ENCODE results near the gene COL18A1.

DNA sequence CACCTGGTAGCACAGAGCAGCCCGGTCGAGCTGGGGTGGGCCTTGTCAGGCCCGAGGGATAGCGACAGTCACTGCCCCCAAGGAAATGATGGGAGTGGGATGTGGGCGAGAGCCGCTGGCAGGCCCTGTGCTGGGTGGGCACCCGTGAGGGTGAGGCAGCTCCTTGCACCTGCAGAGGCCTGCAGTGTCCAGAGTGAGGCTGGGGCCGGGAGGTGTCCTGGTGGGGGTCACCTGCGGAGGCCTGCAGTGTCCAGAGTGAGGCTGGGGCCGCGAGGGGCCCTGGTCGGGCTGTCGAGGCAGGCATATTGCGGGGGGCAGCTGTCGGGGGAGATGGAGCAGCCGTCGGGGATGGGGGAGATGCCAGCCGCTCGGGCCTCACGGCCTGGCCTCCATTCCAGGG lies 87.8 kb downstream of the COL18A1 start:
- TF ChIP-seq, protein P1, sequence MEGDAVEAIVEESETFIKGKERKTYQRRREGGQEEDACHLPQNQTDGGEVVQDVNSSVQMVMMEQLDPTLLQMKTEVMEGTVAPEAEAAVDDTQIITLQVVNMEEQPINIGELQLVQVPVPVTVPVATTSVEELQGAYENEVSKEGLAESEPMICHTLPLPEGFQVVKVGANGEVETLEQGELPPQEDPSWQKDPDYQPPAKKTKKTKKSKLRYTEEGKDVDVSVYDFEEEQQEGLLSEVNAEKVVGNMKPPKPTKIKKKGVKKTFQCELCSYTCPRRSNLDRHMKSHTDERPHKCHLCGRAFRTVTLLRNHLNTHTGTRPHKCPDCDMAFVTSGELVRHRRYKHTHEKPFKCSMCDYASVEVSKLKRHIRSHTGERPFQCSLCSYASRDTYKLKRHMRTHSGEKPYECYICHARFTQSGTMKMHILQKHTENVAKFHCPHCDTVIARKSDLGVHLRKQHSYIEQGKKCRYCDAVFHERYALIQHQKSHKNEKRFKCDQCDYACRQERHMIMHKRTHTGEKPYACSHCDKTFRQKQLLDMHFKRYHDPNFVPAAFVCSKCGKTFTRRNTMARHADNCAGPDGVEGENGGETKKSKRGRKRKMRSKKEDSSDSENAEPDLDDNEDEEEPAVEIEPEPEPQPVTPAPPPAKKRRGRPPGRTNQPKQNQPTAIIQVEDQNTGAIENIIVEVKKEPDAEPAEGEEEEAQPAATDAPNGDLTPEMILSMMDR (IDR thresholded peaks at IDR 0.05 in 8 of 11, conservative IDR thresholded peaks at IDR 0.05 in 3 of 11) = no peak
- TF ChIP-seq POLR2A (IDR thresholded peaks at IDR 0.05) (no peak), POLR2AphosphoS5 (IDR thresholded peaks at IDR 0.05) (no peak)

Data from spleen (tissue), 7 donors.